ENCODE results near the gene ADAMTS14.

Gene ADAMTS14

DNA sequence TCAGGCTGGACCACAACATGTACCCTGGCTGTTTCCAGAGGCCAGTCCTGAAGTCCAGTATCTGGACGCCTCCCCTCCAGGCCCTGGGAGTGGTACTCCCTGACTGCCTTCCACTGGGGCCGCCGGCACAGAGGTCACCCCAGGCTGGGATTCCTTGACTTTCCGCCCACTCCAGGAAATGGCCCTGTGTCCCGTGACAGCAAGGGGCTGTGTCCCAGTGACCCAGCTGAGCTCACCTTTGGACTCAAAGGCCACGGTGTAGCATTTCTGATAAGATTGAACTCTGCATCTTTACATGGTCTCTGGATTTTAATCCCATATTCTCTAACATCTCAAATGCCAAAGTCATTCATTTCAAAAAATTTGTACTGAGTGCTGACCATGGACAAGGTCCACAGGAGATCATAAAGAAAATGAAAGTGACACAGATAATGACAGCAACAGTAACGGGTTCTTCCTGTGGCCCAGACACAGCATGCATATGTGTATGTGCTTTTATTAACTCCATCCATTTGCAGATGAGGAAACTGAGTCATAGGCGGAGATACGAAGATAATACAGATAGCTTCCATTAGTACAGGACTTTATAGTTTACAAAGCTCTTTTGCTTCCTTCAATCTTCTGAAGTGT lies 5.4 kb downstream of the ADAMTS14 start:
- no peak for DNase-seq

- no peak for DNase-seq
Measured at GRCh38 chr10:70678250-70678635, 5.9 kb downstream of the ADAMTS14 start.

- DNase-seq, result no peak
Measured at GRCh38 chr10:70678757-70679489, 6.6 kb downstream of the ADAMTS14 start.

DNA sequence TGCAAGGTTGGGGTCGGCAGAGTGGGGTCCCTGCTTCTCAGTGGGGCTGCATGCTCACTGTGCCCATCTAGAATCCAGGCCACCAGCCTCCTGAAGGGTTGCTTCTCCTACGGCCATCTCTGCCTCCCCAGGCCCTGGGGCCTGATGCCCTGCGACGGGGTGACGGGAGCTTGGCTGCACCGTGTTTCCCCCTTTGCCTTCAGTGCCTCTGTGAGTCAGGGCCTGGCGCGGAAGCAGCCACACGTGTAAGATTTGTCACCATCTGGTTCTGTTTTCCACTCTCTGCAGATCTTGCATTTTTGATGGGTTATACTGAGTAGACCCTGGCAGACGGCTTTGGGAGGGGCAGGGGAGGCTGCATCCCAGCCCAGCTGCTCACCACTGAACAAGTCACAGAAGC lies 7.2 kb downstream of the ADAMTS14 start:
- no peak for DNase-seq

DNA sequence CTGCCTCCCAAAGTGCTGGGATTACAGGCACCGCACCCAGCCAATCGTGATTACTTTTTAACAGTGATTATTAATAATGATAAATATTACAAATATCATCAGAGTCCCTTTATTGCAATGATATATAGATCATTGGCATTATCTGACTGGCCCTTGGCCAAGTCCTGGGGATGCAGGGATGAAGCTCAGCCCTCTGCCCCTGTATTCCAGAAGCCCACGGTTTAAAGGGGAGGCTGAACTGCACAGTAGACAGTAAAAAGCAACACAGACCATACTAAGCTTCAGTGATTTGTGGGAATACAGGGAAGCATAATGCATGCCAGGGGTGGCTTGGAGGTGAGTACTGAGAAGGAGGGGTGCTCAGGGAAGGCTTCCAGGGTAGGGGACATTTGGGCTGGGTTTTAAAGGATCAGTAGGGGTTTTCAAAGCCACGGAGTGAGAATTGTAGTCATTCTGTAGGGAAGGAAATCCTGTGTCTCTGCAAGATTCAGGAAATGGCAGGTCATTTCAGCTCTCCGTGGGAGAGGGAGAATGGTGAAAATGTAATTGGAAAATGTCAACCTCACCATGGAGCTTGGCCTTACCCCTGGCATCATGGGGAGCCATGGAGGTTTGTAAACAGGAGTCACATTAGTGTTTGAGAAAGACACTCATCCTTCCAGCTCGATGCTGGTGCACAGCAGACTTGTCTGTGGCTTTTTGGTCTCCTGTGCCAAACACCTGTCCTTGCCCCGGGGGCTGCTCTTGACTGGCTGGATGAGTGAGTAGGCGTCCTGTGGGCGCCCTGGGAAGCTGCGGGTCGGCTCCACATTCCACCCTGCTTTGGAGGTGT lies 8.8 kb downstream of the ADAMTS14 start:
- no peak for DNase-seq

DNA sequence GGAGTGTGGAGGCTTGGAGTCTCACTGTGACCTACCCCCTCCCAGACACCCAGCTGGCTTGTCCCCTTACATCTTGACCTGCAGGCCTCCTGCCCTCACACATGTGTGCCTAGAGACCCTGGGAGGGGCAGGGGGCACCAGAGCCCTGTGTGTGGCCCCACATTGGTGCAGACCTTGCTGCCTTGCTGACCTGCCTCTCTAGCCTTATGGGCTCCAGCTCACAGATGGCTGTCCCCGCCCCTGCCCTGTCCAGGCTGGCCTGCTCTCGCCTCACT lies 9.4 kb downstream of the ADAMTS14 start:
- no peak for DNase-seq

- no peak for DNase-seq
Measured at GRCh38 chr10:70682920-70683600, 10.8 kb downstream of the ADAMTS14 start.

- DNase-seq, result no peak
Measured at GRCh38 chr10:70683601-70683934, 11.3 kb downstream of the ADAMTS14 start.

DNA sequence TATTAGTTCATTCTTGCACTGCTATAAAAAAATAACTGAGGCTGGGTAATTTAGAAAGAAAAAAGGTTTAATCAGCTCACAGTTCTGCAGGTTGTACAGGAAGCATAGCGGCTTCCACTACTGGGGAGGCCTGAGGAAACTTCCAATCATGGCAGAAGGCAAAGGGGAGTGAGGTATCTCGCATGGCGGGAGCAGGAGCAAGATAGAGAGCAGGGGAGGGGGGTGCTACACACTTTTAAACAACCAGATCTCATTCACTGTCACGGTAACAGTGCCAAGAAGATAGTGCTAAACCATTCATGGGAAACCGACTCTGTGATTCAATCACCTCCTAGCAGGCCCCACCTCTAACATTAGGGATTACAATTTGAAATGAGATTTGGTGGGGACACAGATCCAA lies 11.6 kb downstream of the ADAMTS14 start:
- DNase-seq, result no peak

GRCh38 chr10:70684374-70684773 lies 12.1 kb downstream of the ADAMTS14 start:
- no peak for DNase-seq

DNA sequence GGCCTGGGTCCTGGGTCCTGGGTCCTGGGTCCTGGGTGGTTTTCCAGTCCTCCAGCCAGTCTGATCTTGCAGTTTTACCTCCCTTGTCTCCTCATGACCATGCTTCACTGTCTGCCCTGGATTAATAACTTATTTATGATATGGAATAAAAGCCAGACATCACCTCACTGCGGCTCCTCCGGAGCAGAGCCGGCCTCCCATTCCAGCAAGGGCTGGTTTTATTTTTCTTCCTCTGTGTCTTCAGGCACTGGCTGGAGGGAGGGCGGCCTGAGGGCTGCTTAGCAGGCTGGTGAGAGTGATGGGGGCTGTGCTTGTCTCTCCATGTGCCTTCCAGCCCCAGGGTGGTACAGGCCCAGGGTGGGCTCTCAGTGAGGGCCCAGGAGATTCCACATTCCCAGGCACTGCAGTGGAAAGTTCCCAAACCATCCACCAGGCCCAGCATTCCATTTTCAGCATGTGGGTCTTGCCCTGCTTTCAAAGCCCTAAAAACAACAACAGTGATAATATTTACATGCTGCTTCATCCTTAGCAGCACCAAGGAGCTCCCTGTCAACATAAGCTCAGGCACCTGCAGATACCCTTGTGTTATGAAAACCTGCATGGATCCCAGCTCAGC lies 12.6 kb downstream of the ADAMTS14 start:
- DNase-seq, result no peak

DNA sequence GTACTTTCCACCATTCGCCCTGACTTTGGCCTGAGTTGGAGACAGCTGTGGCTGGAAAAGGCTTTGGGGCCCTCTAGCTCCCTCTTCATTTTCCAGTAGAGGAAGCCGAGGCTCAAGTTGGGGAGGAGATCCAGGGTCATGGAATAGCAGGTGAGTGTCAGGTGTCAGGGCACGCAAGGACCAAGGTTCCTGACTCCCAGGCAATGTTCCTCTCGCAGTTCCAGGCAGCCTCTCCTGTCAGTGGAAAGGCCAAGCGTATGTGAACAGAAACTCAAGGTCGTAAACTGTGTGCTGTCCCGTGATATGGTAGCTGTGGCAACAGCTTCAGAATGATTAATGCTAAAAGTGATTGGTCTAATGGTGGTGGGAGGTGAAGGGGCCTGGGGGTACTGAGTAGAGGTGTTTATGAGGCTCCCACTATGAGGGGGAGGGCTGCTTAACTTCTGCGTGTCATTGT lies 13.2 kb downstream of the ADAMTS14 start:
- DNase-seq, result no peak

DNA sequence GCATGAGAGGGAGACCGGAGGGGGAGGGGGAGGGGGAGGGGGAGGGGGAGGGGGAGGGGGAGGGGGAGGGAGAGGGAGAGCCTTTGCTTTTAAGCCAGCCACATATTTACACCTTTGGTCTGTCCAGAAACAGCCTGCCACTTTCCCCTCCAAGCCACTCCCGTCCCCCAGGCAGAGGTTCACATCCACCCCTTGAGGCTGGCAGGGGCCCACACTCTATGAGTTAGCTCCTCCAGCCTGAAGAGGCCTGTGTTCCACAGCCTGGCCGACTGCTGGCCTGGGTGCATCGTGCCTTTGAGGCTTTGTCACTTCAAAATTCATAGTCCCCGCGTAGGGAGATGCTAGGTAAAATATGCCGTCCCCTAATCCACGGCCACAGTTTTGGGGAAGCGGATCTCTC lies 16.5 kb downstream of the ADAMTS14 start:
- DNase-seq, result no peak

DNA sequence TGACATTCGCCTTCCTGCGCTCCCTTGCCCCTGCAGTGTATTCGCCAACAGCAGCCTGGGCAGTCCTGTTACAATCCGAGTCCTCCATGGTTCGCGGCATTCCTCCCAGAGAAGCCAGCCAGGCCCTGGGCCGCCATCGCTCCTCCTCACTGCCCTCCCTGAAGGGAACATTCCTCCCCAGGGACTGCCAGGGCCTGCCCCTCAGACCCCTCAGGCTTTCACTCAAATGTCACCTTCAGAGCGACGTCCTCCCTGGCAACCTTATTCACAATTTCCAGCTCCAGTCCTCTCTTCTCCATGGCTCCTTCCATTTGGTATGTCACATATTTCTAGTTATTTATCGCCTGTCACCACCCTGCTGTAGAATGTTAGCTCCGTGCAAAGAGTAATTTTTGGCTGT lies 17.4 kb downstream of the ADAMTS14 start:
- no peak for DNase-seq

DNA sequence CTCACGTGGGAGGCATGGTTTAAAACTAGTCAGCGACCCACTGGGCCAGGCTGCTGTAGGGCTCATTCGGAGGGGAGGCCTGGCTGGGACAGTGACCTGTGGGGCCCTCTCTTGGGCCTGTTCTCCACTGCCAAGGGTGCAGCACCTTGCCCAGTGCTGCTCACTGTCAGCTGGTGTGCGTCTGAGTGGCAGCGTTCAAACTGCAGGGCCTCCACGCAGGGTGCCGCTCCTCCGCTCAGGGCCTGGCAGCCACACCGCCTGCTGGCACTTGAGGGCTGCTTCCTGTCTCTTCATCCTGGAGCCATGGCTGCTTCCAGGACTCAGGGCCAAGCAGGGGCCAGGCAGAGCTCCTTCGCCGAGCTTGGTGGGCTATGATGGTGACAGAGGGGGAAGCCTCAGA lies 18.3 kb downstream of the ADAMTS14 start:
- no peak for DNase-seq

DNA sequence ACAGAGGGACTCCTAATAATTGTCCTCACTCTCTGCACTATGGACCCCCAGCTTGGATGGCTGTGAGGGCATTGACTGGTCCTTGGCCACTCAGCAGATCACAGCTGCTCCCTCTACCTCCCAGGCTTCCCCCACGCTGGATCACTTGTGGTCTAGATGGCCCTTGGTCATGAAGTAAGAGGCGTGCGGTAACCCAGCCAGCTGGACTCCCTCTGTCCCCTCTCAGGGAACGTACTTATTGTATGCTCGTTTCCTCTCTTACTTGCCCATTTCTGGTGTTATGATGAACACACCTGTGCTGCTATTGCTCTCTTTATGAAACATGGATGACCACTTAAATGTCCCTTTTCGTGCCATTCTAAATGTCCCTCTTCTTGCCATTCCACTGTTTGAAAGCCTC lies 19.3 kb downstream of the ADAMTS14 start:
- no peak for DNase-seq

DNA sequence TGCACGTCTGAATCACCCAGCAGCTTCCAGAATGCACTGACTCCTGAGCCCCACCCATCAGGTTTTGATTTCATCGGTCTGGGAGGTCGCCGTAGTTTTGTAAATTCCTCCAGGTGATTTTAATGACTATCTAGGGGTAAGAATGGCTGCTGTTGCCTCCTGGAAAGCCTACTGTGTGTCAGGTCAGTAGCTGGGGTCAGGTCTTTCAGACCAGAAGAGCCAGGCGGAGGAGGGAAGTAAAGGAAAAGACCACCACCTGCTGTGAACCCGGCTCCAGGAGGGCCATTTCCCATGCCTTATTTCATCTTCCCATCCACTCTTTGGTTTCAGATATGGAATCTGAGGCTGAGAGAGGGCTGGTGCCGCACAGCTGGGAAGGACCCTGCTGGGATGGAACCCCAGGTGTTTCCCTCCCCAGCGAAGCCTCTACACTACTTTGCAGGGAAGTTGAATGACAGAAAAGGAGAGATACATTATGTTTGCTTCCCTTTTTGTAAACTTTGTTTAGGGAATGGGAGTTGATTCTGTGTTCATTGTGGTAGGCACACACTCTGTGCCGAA lies 19.8 kb downstream of the ADAMTS14 start:
- no peak for DNase-seq

DNA sequence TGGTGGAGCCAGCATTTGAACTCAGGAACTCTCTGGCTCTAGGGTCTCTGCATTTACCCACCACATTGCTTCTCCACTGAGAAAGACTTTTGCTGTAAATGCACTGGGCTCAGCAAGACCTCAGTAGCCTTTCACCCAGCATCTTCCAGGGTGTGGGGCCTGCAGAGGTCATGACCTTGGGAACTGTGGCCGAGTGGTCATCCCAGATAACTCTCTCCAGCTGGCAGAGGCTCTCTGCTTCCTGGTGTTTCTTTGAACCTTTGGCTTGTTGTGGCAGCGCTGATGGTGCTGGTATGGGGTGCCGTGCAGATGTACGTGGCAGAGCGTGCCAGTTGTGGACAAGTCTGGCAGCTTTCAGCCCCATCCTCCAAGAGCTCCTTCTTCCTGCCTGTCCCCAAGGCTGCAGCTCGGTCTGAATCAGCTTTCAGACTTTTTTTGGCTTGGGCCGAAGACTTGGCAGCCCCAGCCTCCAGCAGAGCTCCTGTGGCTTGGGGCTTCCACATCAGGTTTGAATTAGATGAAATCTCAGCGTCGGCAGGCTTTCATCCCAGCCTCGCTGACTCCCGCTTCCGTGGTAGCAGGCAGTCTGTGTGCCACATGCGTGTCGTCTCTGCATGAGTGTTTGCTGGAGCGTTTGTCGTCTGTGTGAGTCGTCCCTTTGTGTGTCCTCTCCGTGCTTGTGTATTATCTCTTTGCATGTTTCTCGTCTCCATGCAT lies 21.5 kb downstream of the ADAMTS14 start:
- no peak for DNase-seq

DNA sequence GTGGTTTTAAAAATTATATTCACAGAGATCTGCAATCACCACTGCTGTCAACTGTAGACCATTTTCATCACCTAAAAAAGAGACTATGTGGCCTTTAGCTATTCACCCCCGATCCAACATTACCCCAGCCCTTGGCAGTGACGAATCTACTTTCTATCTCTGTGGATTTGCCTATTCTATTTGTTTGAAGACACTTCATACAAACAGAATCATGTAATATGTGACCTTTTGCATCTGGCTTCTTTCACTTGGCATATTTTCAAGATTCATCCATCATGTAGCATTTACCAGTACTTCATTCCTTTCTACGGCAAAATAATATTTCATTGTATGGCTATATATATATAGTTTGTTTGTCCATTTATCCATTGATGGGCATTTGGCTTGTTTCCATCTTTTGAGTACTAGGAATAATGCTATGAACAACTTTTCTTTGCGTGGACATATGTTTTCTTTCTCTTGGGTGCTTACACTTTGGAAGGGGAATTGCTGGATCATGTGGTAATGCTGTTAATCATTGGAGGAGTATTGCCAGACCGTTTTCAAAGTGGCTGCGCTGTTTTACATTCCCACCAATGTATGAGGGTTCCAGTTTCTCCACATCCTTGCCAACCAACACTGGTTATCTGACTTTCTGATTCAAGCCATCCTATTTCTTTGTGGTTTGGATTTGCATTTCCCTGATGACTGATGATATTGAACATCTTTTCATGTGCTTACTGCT lies 22.3 kb downstream of the ADAMTS14 start:
- no peak for DNase-seq

DNA sequence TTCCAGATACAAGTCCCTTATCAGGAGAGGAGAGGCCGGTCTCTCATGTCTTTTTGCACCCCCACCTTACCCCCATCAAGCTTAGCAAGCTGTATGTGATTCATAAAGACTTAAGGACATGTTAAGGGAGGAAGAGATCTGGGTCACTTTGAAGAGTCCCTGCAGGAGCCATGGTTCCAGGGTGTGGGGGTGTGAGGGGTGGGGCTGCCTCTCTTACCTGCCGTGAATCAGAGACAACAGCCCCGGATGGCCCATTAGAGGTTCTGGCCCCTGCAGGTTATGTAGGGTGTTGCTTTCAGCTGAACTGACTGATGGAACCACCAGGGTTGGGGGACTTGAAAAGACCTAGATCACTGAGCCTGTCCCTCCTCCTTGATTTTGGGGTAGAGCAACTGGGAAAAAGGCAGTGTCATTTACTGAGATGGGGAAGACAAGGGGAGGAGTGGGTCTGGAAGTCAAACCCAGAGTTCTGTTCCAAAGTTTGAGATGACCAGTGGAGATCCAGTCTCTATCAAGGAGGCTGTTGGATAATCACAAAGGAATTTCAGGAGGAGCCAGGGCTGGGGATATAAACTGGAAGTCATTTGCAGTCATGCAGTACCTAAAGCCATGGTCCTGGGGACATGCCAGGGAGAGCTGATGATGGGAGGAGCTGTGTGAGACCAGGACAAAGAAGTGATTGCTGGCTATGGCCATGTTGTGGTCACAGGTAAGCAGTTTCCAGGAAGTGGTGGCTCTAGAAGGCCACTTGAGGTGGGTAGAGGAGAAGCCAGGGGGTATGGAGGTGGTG lies 23.1 kb downstream of the ADAMTS14 start:
- no peak for DNase-seq

DNA sequence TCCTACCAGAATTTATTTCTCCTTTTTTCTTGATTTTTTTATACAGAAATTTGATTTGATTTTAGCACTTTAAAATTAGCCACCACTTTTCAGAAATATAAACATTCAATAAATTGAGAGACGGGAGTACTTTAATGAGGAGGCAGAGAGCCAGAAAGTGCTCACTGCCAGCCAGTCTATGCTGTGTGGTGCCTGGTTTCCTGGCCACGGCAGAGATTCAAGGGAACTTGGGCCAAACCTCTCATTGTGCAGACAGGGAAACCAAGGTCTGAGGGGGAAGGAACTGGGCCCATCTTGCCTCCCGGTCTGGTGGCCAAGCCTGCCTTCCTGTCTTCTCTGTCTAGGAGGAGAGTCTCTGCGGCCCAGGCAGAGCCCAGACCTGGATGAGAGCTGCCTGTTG lies 25.9 kb downstream of the ADAMTS14 start:
- DNase-seq, result no peak
